ENCODE measurements around the gene CTDSP1.

Gene CTDSP1

DNA sequence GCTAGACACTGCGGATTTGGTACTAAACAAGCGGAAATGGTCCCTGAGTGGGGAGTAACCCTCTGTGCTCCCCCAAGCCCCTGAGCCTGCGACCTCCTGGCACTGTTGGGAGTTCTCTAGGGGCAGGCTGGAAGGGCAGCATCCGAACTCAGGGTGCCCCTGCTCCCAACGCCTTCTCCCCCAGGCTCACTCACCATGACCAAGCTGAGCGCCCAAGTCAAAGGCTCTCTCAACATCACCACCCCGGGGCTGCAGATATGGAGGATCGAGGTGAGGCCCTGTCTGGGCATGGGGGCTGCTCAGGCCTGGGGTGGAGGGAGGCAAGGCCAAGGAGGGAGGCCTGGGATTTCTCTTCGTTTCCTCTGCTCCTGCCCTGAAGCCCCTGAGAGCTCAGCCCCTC, 23.9 kb downstream of the CTDSP1 start:
- Histone ChIP-seq H3K9ac (ENCODE audit: low read length) (no peak overlapping the region), H3K4me2 (ENCODE audit: low read length) (no peak overlapping the region), H2BK5ac (ENCODE audit: low read depth, low read length, poor library complexity) (no peak overlapping the region), H2AK5ac (ENCODE audit: low read length) (no peak overlapping the region), H2BK120ac (ENCODE audit: insufficient read depth, low read length, poor library complexity) (no peak overlapping the region), H3K79me2 (ENCODE audit: control insufficient read depth, insufficient read depth, low read length, poor library complexity) (no peaks in the 10 kb centered on the region), H3K4me3 (ENCODE audit: low read depth, low read length) (no peak overlapping the region), H3K4me1 (ENCODE audit: control insufficient read depth in 1 of 2, insufficient read depth in 2 of 2, low read length in 2 of 2) (no peaks in the 10 kb centered on the region), H4K12ac (ENCODE audit: low read depth, low read length) (no peak overlapping the region), H3K79me1 (ENCODE audit: low read length) (no peaks in the 10 kb centered on the region), H3K14ac (ENCODE audit: low read length) (no peak overlapping the region), H2BK12ac (ENCODE audit: low read length) (no peak overlapping the region), H2AFZ (ENCODE audit: insufficient read depth, low read length, poor library complexity) (no peak overlapping the region), H3K27ac (ENCODE audit: low read depth, low read length) (no peak overlapping the region), H4K8ac (ENCODE audit: low read depth, low read length) (no peak overlapping the region), H3K23ac (ENCODE audit: low read length) (no peak overlapping the region), H4K91ac (ENCODE audit: low read depth, low read length) (no peak overlapping the region), H3K36me3 (ENCODE audit: control insufficient read depth in 1 of 2, insufficient read depth in 2 of 2, low read length in 2 of 2) (no peaks in the 10 kb centered on the region), H3K4ac (ENCODE audit: low read depth, low read length) (no peak overlapping the region), H3K27me3 (ENCODE audit: insufficient read depth, low read length) (no peaks in the 10 kb centered on the region), H3K18ac (ENCODE audit: low read length) (no peak overlapping the region), H3K9me3 (ENCODE audit: insufficient read depth, low read depth, low read length) (no peaks in the 10 kb centered on the region)
- WGBS (ENCODE audit: extremely low coverage, insufficient coverage, insufficient read length): no CpG with 5 or more reads among the region's 9 CpGs
- DNase-seq: no peak

DNA sequence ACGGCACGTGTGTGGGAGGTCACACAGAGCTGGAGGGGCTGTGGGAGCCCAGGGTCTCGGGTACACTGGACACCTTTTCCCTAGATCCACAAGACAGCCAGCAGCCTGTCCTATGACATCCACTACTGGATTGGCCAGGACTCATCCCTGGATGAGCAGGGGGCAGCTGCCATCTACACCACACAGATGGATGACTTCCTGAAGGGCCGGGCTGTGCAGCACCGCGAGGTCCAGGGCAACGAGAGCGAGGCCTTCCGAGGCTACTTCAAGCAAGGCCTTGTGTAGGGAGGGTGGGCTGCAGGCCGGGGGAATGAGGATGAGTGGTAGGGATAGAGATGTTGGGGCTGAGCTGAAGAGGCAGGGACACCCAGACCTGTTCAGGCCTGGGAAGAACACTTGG, 25.9 kb downstream of the CTDSP1 start:
- Histone ChIP-seq H3K36me3 (ENCODE audit: control insufficient read depth in 1 of 2, insufficient read depth in 2 of 2, low read length in 2 of 2) (no peaks in the 10 kb centered on the region), H3K14ac (ENCODE audit: low read length) (no peak overlapping the region), H4K12ac (ENCODE audit: low read depth, low read length) (no peak overlapping the region), H3K4me3 (ENCODE audit: low read depth, low read length) (peak overlapping the region; percentile 4), H3K4me1 (ENCODE audit: control insufficient read depth in 1 of 2, insufficient read depth in 2 of 2, low read length in 2 of 2) (no peaks in the 10 kb centered on the region), H4K8ac (ENCODE audit: low read depth, low read length) (no peak overlapping the region), H3K9me3 (ENCODE audit: insufficient read depth, low read depth, low read length) (no peaks in the 10 kb centered on the region), H3K4ac (ENCODE audit: low read depth, low read length) (no peak overlapping the region), H3K79me2 (ENCODE audit: control insufficient read depth, insufficient read depth, low read length, poor library complexity) (no peaks in the 10 kb centered on the region), H3K23ac (ENCODE audit: low read length) (no peak overlapping the region), H3K4me2 (ENCODE audit: low read length) (no peak overlapping the region), H2AK5ac (ENCODE audit: low read length) (no peak overlapping the region), H2BK120ac (ENCODE audit: insufficient read depth, low read length, poor library complexity) (no peak overlapping the region), H3K27ac (ENCODE audit: low read depth, low read length) (no peak overlapping the region), H2BK5ac (ENCODE audit: low read depth, low read length, poor library complexity) (no peak overlapping the region), H2AFZ (ENCODE audit: insufficient read depth, low read length, poor library complexity) (no peak overlapping the region), H3K79me1 (ENCODE audit: low read length) (no peaks in the 10 kb centered on the region), H4K91ac (ENCODE audit: low read depth, low read length) (no peak overlapping the region), H3K18ac (ENCODE audit: low read length) (no peak overlapping the region), H2BK12ac (ENCODE audit: low read length) (no peak overlapping the region), H3K27me3 (ENCODE audit: insufficient read depth, low read length) (no peaks in the 10 kb centered on the region), H3K9ac (ENCODE audit: low read length) (no peak overlapping the region)
- no CpG with 5 or more reads among the region's 10 CpGs for WGBS (ENCODE audit: extremely low coverage, insufficient coverage, insufficient read length)
- DNase-seq: no peak

GRCh38 chr2:218427741-218428140, 28.1 kb downstream of the CTDSP1 start:
- no CpG with 5 or more reads among the region's 11 CpGs for WGBS (ENCODE audit: extremely low coverage, insufficient coverage, insufficient read length)

GRCh38 chr2:218428846-218429558, 29.3 kb downstream of the CTDSP1 start:
- Histone ChIP-seq H3K23ac (ENCODE audit: low read length) (no peak overlapping the region), H3K79me2 (ENCODE audit: control insufficient read depth, insufficient read depth, low read length, poor library complexity) (no peaks in the 10 kb centered on the region), H3K14ac (ENCODE audit: low read length) (no peak overlapping the region), H4K12ac (ENCODE audit: low read depth, low read length) (no peak overlapping the region), H3K4me2 (ENCODE audit: low read length) (no peak overlapping the region), H2BK12ac (ENCODE audit: low read length) (no peak overlapping the region), H2AK5ac (ENCODE audit: low read length) (no peak overlapping the region), H2BK120ac (ENCODE audit: insufficient read depth, low read length, poor library complexity) (no peak overlapping the region), H3K27me3 (ENCODE audit: insufficient read depth, low read length) (no peaks in the 10 kb centered on the region), H3K4ac (ENCODE audit: low read depth, low read length) (no peak overlapping the region), H4K91ac (ENCODE audit: low read depth, low read length) (no peak overlapping the region), H3K9ac (ENCODE audit: low read length) (no peak overlapping the region), H3K79me1 (ENCODE audit: low read length) (no peaks in the 10 kb centered on the region), H3K9me3 (ENCODE audit: insufficient read depth, low read depth, low read length) (peaks cover 2% of the 10 kb centered on the region), H3K27ac (ENCODE audit: low read depth, low read length) (no peak overlapping the region), H2AFZ (ENCODE audit: insufficient read depth, low read length, poor library complexity) (no peak overlapping the region), H4K8ac (ENCODE audit: low read depth, low read length) (no peak overlapping the region), H3K4me1 (ENCODE audit: control insufficient read depth in 1 of 2, insufficient read depth in 2 of 2, low read length in 2 of 2) (no peaks in the 10 kb centered on the region), H2BK5ac (ENCODE audit: low read depth, low read length, poor library complexity) (no peak overlapping the region), H3K18ac (ENCODE audit: low read length) (no peak overlapping the region), H3K36me3 (ENCODE audit: control insufficient read depth in 1 of 2, insufficient read depth in 2 of 2, low read length in 2 of 2) (no peaks in the 10 kb centered on the region), H3K4me3 (ENCODE audit: low read depth, low read length) (no peak overlapping the region)
- no CpG with 5 or more reads among the region's 24 CpGs for WGBS (ENCODE audit: extremely low coverage, insufficient coverage, insufficient read length)
- no peak for DNase-seq

More at GRCh38 chr2:218427741-218428140, 28.1 kb downstream of the CTDSP1 start:
- H2BK120ac ChIP-seq (ENCODE audit: insufficient read depth, low read length, poor library complexity): no peak overlapping the region
- H2BK5ac ChIP-seq (ENCODE audit: low read depth, low read length, poor library complexity): no peak overlapping the region
- no peak overlapping the region for H2AFZ ChIP-seq (ENCODE audit: insufficient read depth, low read length, poor library complexity)
- no peaks in the 10 kb centered on the region for H3K4me1 ChIP-seq (ENCODE audit: control insufficient read depth in 1 of 2, insufficient read depth in 2 of 2, low read length in 2 of 2)
- H3K9ac ChIP-seq (ENCODE audit: low read length): no peak overlapping the region
- H4K91ac ChIP-seq (ENCODE audit: low read depth, low read length): no peak overlapping the region
- H3K36me3 ChIP-seq (ENCODE audit: control insufficient read depth in 1 of 2, insufficient read depth in 2 of 2, low read length in 2 of 2): no peaks in the 10 kb centered on the region
- H4K8ac ChIP-seq (ENCODE audit: low read depth, low read length): no peak overlapping the region
- H3K9me3 ChIP-seq (ENCODE audit: insufficient read depth, low read depth, low read length): peaks cover 2% of the 10 kb centered on the region
- no peak overlapping the region for H3K14ac ChIP-seq (ENCODE audit: low read length)
- no peak overlapping the region for H3K4me3 ChIP-seq (ENCODE audit: low read depth, low read length)
- no peak overlapping the region for H3K27ac ChIP-seq (ENCODE audit: low read depth, low read length)
- no peaks in the 10 kb centered on the region for H3K79me2 ChIP-seq (ENCODE audit: control insufficient read depth, insufficient read depth, low read length, poor library complexity)
- H3K4me2 ChIP-seq (ENCODE audit: low read length): no peak overlapping the region
- H3K4ac ChIP-seq (ENCODE audit: low read depth, low read length): no peak overlapping the region
- H3K79me1 ChIP-seq (ENCODE audit: low read length): no peaks in the 10 kb centered on the region
- no peaks in the 10 kb centered on the region for H3K27me3 ChIP-seq (ENCODE audit: insufficient read depth, low read length)
- no peak overlapping the region for H4K12ac ChIP-seq (ENCODE audit: low read depth, low read length)
- H2AK5ac ChIP-seq (ENCODE audit: low read length): no peak overlapping the region
- no peak overlapping the region for H2BK12ac ChIP-seq (ENCODE audit: low read length)
- no peak overlapping the region for H3K23ac ChIP-seq (ENCODE audit: low read length)
- DNase-seq: no peak
- H3K18ac ChIP-seq (ENCODE audit: low read length): no peak overlapping the region

Measured in trophoblast cell (in vitro differentiated cells and primary cell).